ENCODE data around the gene ARL16. TPM values are rescaled to one million over a fixed set of nuclear protein-coding genes. Genes with fewer than 3 reads are reported as not detected.

ARL16 gene
- total and polyA plus RNA-seq, 2 of the 8 experiments (the other 6 are each of a cell fraction or from before 2014, with no cell fraction given): 37.0 to 60.8 TPM

- no peak for TF ChIP-seq CHD7 (IDR thresholded peaks at IDR 0.05; ENCODE audit: insufficient replicate concordance, low read length)
- no peak for TF ChIP-seq CEBPB (IDR thresholded peaks at IDR 0.05; ENCODE audit: low read depth, low read length)
- no peak for TF ChIP-seq NRF1 (IDR thresholded peaks at IDR 0.05; ENCODE audit: low read depth, low read length)
- no peak for TF ChIP-seq CBX5 (IDR thresholded peaks at IDR 0.05; ENCODE audit: low read depth, low read length)
- TF ChIP-seq ATF3 (IDR thresholded peaks at IDR 0.05; ENCODE audit: insufficient read depth, low read depth, low read length): no peak
- TF ChIP-seq SP4 (IDR thresholded peaks at IDR 0.05; ENCODE audit: low read length): no peak
- no peak for TF ChIP-seq FOSL1 (IDR thresholded peaks at IDR 0.05; ENCODE audit: insufficient read depth, low read depth, low read length)
- no peak for TF ChIP-seq BACH1 (IDR thresholded peaks at IDR 0.05; ENCODE audit: low read length)
Measured at GRCh38 chr17:81662002-81662401, 21.6 kb downstream of the ARL16 start (continued).
